ENCODE data around the gene UCK1.
"Not testable (repeated sequence)": the region's sequence is repeated elsewhere in the genome, so short reads cannot be mapped to it uniquely, and the experiment has no call there.

The UCK1 gene

GRCh38 chr9:131559421-131560000 is 28.4 kb upstream of the UCK1 start:
- DNase-seq (ENCODE audit: low read depth) = no peak
- no peak overlapping the region for H3K4me3 ChIP-seq (ENCODE audit: low read depth, low read length)
- TF ChIP-seq CTCF (IDR thresholded peaks at IDR 0.05; ENCODE audit: insufficient read depth, low read depth, low read length, missing control alignments) = no peak

- no peak for DNase-seq (ENCODE audit: low read depth)
- no peak overlapping the region for H3K4me3 ChIP-seq (ENCODE audit: low read depth, low read length)
- no peak for TF ChIP-seq CTCF (IDR thresholded peaks at IDR 0.05; ENCODE audit: insufficient read depth, low read depth, low read length, missing control alignments)
Measured at GRCh38 chr9:131557855-131558548, 26.9 kb upstream of the UCK1 start.

DNA sequence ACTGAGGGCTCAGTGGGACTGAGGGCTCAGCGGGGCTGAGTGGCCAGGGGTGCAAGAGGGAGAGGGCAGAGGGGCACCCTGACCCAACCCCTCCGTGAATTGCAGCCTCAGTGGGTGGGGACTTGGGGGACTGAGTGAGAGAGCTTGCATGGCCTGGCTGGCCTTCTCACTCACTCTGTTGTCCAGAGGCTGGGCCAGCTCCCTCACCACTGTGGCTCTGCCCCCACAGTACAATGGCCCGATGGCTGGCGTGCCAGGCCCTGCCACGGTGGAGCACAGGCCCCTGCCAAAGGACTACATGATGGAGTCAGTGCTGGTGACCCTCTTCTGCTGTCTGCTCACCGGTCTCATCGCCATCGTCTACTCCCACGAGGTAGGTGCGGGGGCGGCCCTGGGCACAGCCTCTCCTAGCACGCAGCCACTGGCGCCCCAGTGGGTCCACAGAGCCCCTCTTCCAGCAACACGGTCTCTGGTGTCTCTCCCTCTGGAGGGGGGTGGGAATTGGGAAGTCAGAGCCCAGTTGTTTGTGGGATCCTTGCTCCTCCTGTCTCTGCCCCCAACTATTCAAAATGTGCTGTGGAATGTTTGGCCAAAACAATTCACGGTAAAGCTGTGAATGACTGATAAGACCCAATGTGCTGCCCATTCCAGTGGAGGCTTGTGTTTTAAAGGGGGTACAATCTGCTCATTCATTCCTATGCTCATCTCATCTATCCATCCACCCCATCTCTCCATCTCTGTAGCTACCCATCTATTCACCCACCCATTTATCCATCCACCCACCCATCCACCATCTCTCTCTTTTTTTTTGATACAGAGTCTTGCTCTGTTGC is 25.0 kb upstream of the UCK1 start:
- DNase-seq (ENCODE audit: low read depth) = no peak
- no peak overlapping the region for H3K4me3 ChIP-seq (ENCODE audit: low read depth, low read length)
- no peak for TF ChIP-seq CTCF (IDR thresholded peaks at IDR 0.05; ENCODE audit: insufficient read depth, low read depth, low read length, missing control alignments)

- no peak overlapping the region for H3K4me3 ChIP-seq (ENCODE audit: low read depth, low read length)
- no peak for TF ChIP-seq CTCF (IDR thresholded peaks at IDR 0.05; ENCODE audit: insufficient read depth, low read depth, low read length, missing control alignments)
- no peak for DNase-seq (ENCODE audit: low read depth)
Measured at GRCh38 chr9:131554843-131555351, 23.8 kb upstream of the UCK1 start.

GRCh38 chr9:131554087-131554842 is 23.2 kb upstream of the UCK1 start:
- no peak for TF ChIP-seq CTCF (IDR thresholded peaks at IDR 0.05; ENCODE audit: insufficient read depth, low read depth, low read length, missing control alignments)
- DNase-seq (ENCODE audit: low read depth) = no peak
- no peak overlapping the region for H3K4me3 ChIP-seq (ENCODE audit: low read depth, low read length)

- no peak for TF ChIP-seq CTCF (IDR thresholded peaks at IDR 0.05; ENCODE audit: insufficient read depth, low read depth, low read length, missing control alignments)
- H3K4me3 ChIP-seq (ENCODE audit: low read depth, low read length) = no peak overlapping the region
- no peak for DNase-seq (ENCODE audit: low read depth)
Measured at GRCh38 chr9:131552030-131552429, 21.0 kb upstream of the UCK1 start.

DNA sequence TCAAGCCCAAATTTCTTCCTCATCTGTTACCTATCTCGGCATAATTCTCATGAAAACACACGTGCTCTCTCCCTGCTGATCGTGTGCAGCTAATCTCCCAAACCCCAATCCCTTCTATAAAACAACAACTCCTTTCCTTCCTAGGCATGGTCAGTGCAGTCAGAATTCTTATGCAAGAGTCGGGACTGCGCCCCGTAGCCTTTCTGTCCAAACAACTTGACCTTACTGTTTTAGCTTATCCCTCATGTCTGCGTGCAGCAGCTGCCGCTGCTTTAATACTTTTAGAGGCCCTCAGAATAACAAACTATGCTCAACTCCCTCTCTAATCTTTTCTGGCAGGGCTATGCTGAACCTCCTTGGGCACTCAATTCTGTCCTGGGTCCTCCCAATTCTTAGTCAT is 19.4 kb upstream of the UCK1 start:
- not testable (repeated sequence) for DNase-seq (ENCODE audit: low read depth)

DNA sequence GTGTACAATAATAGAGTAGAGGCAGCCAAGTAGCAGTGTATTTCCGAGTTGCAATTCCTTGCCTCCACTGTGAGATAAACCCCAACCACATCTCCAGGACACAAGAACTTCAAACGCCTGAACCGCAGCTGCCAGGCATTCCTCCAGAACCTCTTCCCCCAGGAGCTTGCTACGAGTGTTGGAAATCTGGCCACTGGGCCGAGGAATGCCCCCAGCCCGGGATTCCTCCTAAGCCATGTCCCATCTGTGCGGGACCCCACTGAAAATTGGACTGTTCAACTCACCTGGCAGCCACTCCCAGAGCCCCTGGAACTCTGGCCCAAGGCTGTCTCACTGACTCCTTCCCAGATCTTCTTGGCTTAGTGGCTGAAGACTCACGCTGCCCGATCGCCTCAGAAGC is 18.1 kb upstream of the UCK1 start:
- not testable (repeated sequence) for H3K4me3 ChIP-seq (ENCODE audit: low read depth, low read length); DNase-seq (ENCODE audit: low read depth)

More for the DNA sequence above, 19.4 kb upstream of the UCK1 start:
- not testable (repeated sequence) for H3K4me3 ChIP-seq (ENCODE audit: low read depth, low read length)

All from GM12865 (cell line).